ENCODE measurements around the gene ARHGEF6.
"Not testable (repeated sequence)": the region's sequence is repeated elsewhere in the genome, so short reads cannot be mapped to it uniquely, and the experiment has no call there.

ARHGEF6 gene, protein sequence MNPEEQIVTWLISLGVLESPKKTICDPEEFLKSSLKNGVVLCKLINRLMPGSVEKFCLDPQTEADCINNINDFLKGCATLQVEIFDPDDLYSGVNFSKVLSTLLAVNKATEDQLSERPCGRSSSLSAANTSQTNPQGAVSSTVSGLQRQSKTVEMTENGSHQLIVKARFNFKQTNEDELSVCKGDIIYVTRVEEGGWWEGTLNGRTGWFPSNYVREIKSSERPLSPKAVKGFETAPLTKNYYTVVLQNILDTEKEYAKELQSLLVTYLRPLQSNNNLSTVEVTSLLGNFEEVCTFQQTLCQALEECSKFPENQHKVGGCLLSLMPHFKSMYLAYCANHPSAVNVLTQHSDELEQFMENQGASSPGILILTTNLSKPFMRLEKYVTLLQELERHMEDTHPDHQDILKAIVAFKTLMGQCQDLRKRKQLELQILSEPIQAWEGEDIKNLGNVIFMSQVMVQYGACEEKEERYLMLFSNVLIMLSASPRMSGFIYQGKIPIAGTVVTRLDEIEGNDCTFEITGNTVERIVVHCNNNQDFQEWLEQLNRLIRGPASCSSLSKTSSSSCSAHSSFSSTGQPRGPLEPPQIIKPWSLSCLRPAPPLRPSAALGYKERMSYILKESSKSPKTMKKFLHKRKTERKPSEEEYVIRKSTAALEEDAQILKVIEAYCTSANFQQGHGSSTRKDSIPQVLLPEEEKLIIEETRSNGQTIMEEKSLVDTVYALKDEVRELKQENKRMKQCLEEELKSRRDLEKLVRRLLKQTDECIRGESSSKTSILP

DNA sequence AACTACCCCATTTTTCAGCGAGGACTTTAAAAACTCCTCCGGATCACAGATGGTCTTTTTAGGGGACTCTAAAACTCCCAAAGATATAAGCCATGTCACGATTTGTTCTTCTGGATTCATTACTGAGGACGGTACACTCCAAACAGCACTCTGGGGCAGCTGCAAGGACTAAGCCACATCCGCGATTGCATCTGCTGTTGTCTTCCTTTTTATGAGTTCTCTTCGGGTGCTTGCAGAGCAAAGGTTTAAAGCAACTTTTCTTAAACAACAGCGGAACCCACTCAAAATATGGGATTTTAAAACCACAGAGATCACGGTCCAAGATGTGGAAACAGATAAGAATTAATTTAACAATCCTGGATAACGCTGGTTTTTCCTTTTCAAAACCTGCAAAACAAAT is at the start of gene ARHGEF6:
Gene ARHGEF6 (minus strand): TSS at position 170 of the 400 bp plus-strand sequence. CDS start 50 bp downstream, at position 120.
- no peak for DNase-seq

DNA sequence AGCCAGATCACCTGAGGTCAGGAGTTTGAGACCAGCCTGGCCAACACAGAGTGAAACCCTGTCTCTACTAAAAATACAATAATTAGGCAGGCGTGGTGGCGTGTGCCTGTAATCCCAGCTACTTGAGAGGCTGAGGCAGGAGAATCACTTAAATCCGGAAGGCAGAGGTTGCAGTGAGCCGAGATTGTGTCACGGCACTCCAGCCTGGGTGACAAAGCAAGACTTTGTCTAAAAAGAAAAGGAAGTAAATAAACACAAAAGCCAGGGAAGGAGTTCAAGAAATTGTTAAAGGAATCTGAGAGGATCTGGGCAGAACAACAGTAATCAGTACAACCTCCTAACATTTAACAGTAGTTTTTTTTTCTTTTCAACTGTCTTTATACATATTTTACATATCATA is 48.7 kb upstream of the ARHGEF6 start:
- DNase-seq = no peak

DNA sequence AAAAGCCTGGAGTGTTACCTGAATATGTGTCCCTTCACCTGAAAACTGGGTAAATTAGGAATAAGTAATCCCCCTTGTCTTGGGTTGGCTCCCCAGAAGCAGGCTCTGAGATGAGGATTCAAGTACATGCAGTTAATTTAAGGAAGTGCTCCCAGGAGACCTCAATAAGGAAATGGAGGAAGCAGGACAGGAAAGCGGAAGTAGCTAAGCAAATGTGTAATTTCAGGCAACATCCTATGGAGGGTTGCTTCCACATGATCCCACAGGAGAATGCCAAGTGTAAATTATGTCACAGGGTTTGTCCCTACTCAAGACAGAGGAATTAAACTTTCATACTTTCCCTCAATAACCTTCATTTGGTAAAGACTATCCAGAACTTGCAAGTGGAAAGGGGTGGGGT is 48.1 kb upstream of the ARHGEF6 start:
- DNase-seq = no peak

DNA sequence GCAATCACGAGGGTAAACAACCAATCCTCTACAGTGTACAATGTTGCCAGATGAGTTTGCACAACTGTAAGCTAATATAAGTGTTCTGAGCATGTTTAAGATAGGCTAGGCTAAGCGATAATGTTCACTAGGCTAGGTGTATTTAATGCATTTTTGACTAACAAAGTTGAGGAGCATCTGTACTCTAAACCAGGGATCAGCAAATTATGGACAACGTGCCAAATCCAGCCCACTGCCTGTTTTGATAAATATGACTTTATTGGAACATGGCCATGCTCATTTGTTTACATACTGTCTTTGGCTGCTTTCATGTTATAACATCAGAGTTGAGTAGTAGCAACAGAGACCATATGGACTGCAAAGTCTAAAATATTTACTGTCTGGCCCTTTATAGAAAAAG is 46.3 kb upstream of the ARHGEF6 start:
- no peak for DNase-seq

DNA sequence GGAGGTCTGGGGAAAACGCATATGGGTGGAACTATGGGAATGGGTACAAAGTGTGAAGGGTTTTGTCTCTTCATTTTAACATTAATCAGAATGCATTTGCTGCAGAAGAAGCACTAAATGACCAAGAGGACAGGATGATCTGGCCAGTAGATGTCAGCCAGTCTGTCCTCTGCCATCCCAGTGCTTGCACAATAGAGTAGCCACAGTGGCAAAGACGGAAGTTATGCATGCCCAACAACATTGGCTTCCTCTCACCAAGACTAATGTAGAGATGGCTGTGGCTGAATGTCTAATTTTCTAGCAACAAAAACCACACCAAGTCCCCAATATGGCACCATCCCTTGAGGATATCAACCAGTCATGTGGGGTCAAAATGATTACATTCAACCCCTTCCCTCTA is 45.0 kb upstream of the ARHGEF6 start:
- no peak for DNase-seq

DNA sequence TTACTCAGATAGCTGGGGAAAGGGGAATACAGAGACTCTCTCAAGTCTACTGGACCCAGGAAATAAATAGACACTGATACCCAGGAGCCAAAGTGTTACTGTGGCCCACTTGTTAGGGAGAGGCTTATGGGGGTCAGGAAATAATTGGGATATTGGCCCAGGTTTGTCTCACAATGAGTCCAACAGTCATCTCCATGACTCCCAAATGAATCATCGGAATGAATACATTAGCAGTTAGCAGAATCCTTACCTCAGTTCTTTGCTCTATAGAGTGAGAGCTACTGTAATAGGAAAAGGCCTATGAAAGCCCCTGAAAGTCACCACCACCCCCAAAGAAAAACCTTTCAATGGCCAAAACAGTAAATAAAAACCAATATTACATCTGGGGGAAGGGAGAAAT is 42.4 kb upstream of the ARHGEF6 start:
- DNase-seq = no peak

DNA sequence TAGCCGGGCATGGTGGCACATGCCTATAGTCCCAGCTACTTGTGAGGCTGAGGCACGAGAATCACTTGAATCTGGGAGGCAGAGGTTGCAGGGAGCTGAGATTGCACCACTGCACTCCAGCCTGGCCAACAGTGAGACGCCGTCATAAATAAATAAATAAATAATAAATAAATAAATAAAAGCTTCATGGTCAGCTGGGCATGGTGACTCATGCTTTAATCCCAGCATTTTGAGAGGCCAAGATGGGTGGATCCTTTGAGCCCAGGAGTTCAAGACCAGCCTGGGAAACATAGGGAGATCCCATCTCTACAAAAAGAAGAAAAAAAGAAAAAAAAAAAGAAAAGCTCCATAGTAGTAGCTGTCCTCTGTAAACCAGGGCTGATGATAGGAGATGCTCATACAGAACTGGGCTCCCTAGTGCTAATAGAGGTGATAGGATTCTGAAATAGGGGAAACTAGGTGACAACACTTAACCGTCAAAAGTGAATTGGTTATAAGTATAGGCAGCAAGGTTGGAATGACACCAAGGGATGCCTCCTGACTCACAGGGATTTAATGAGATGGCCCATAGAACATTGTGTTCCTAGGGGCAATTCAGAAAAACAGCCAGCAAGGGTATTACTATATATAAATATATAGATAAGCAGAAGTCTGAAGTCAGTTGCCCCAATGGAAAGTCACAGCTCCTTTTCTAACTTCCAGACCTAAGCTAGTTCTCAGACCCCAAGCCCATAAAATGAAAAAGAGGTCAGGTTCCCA is 41.8 kb upstream of the ARHGEF6 start:
- DNase-seq = no peak

DNA sequence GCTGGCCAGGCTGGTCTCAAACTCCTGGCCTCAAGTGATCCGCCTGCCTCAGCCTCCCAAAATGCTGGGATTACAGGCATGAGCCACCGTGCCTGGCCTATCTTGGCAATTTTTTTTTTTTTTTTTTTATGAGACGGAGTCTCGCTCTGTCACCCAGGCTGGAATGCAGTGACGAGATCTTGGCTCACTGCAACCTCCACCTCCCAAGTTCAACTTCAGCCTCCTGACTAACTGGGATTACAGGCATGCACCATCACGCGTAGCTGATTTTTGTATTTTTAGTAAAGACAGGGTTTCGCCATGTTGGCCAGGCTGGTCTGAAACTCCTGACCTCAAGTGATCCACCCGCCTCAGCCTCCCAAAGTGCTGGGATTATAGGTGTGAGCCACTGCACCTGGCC is 39.0 kb upstream of the ARHGEF6 start:
- DNase-seq = not testable (repeated sequence)

DNA sequence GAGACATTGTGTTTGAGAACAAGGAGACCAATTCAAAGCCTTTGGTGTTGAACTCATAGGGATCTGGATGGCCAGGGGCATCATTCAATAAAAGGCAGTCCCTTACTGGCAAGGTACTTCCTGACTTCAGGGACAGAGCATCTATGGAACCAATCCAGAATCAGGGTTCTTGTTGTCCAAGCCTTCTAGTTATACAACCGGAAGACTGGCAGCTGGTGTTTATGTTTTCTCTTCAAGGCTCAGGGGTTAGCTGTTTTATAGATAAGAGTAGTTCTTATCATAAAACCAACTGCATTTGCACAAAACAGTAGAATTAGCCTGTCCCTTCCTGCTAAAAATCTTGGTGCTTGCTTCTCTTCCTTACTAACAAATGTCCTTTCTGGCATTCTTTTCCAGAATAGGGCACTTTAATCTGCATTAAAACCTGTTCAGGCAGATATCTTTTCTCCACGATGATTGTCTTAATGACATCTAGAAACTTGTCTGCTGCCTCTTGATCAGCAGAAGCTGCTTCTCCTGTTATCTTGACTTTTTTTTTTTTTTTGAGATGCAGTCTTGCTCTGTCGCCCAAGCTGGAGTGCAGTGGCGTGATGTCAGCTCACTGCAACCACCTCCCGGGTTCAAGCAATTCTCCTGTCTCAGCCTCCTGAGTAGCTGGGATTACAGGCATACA is 38.4 kb upstream of the ARHGEF6 start:
- no peak for DNase-seq

DNA sequence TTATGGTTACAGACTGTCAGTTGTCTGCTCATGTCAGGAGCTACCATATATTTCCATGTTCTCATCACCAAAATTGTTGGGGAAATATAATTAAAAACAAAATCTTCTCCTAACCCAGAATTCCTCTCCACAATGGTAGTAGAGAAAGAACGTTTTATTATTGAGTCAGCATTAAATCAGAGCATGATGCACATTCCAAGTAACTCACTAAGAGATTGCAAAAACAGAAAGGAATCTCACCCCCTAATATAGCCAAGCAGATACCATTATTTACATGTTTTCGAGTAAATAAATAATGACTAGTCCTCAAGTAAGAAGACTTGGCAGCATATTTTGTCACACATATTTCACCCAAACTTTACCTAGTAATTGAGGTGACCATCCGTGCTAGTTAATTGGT is 36.2 kb upstream of the ARHGEF6 start:
- DNase-seq = no peak

DNA sequence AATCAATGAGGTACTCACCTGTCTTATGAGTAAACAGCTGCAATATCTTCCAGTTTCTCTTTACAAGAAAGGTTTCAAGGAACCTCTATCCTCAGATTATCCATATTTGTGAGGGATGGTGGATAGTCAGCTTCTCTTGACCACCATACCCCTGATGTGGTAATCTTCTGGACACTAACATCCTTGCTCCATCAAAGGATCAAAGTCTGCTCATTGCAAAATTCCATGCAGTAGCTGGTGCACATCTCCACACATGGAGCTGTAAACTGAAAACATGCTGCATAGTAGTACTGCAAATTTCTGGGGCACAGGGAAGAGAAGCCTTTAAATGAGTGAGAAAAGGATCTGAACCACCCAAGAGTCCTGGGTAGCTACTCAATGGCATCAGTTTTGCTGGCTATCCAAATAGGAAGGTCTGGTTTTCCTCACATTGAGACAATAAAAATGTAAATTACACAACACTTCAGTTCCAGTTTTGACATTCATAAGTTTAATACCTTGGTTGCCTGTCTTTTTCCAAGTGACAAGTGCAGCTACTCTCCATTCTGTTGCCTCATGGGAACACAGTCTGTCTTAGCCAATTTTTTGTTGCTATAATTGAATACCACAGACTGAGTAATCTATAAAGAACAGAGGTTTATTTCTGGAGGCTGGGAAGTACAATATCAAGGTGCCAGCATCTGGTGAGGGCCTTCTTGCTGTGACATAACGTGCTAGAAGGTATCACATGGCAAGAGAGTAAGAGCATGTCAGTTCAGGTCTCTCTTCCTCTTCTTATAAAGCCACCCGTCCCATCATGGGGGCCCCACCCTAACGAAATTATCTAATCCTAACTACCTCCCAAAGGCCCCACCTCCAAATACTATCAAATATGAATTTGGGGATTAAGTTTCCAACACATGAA is 34.4 kb upstream of the ARHGEF6 start:
- DNase-seq = no peak

DNA sequence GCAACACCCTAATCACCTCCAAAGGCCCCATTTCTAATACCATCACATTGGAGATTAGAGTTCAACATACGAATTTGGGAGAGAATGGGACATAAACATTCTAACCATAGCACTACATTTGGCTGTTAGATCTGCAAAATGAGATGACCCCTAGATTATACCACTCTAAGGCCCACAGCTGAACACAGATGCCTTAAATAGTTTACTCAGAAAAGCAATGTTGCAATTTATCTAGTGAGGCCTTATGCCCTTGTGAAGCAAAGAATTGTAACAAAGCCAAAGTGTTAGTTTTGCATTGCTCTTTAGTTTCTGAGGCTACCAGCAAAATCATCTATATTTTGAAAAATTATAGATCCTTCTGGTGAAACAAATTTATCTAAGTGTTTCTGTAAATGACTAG is 31.6 kb upstream of the ARHGEF6 start:
- no peak for DNase-seq

DNA sequence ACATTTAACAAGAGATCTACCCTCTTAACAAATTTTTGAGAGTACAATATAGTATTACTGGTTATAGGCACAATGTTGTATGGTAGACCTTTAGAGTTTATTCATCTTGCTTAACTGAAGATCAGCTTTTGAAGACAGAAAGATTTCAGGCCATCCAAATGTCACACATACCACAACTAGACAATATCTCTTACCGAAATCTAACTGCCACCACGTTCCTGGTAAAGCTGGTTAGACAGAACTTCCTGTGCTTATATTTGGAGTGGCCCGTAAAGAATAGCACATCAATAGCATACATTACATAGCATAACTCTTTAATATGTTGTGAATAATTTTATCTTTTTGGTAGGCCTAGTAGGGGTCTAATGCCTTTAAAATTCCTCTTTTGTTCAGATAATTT is 29.8 kb upstream of the ARHGEF6 start:
- DNase-seq = no peak

DNA sequence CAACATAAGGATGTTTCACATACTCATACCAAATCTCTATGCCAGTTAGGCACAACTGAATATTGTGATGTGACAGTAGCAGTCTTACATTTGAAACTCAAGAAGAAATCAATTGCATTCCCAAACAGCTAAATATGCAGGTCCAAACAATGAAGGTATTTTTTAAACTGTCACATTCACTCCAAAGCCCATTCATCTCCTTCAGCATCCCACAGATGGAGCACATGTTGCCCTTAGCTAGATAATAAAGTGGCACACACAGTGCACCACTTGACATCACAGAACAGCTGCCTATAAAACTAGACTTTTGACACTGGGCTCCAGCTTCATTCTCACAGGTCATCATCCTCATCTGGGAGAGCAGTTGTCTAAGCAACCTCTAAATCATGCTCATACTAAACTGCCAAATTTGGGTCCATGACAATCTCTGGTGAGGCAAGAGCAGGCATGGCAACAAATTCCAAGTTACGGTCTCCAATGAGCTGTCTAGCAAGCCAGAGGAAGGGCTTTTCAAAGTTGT is 26.2 kb upstream of the ARHGEF6 start:
- no peak for DNase-seq

DNA sequence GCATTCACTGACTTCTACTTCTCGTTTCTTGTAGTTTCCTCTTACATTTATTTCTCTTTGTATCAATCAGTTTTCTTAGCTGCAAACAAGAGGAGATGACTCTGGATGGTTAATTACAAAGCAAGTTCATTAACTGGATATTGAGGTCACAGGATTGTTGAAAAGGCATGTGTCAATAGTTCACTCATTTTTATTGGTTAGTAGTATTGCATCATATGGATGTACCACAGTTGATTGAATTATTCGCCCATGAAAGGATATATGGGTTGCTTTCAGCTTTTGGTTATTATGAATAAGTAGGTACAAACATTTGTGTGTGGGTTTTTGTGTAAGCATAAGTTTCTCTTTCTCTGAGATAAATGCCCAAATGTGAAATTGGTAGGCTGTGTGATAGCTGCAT is 21.8 kb upstream of the ARHGEF6 start:
- DNase-seq = no peak

DNA sequence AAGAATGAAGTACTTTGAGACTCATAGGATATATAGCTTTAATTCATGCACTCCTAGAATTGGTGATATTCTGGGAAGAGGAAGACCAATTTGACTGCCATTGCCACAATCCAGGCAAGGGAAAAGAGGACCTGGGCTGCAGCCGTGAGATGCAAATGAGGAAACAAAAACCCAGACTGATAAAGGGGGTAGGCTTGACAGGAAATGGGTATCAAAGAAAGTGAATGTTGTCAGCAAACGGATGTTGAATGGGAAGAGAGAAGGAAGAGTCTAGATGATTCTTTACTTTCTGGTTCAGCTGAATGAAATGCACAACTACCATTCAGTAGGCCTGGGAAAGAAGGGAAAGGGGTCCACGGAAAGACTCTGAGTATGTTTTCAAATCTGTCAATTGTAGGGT is 17.1 kb upstream of the ARHGEF6 start:
- DNase-seq = no peak

DNA sequence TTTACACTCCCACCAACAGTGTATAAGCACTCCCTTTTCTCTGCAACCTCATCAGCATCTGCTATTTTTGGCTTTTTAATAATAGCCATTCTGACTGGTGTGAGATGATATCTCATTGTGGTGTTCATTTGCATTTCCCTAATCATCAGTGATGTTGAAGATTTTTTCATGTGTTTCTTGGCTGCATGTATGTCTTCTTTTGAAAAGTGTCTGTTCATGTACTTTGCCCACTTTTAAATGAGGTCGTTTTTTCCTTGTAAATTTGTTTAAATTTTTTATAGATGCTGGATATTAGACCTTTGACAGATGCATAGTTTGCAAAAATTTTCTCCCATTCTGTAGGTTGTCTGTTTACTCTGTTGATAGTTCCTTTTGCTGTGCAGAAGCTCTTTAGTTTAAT is 14.4 kb upstream of the ARHGEF6 start:
- DNase-seq = not testable (repeated sequence)

DNA sequence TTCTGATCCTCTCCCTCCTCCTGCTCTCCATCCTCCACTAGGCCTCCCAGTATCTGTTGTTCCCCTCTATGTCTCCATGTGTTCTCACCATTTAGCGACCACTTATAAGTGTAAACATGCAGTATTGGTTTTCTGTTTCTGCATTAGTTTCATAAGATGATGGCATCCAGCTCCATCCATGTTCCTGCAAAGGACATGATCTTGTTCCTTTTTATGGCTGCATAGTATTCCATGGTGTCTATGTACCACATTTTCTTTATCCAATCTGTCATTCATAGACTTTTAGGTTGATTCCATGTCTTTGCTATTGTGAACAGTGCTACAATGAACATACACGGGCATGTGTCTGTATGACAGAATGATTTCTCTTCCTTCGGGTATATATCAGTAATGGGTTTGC is 13.9 kb upstream of the ARHGEF6 start:
- DNase-seq = not testable (repeated sequence)

DNA sequence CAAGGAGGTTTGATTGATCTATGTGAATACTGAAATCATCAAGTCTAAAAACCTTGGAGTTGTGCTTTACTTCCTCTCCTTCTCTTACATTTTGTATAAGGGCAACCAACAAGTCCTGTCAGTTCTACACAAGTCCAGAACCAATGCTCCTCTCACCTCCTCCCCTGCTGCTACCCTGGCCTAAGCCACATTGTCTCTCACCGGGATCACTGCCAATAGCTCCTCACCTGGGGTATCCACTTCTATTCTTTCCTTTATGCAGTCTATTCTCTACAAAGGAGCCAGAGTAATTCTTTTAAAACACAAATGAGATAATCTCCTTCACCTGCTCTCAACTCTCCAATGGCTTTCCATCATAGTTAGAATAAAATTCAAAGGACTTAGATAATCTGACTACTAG is 13.3 kb upstream of the ARHGEF6 start:
- no peak for DNase-seq

DNA sequence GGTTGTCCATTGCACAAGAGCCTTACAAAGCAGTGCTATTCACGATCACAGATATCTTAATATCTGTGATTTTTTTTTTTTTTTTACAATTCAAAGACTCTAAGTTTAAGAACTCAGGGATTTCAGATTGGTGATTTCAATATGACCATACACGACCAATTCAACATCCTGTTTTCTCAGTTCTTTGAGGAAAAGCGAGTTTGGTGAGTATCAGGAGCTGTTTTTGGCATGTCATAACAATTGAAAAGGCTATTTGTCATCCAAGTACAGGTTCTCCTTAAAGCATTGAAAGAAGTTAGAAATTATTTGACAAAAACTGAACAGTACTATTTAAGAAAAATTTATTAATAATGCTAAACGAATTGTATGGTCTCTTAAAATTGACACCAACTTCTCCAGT is 9.1 kb upstream of the ARHGEF6 start:
- no peak for DNase-seq

DNA sequence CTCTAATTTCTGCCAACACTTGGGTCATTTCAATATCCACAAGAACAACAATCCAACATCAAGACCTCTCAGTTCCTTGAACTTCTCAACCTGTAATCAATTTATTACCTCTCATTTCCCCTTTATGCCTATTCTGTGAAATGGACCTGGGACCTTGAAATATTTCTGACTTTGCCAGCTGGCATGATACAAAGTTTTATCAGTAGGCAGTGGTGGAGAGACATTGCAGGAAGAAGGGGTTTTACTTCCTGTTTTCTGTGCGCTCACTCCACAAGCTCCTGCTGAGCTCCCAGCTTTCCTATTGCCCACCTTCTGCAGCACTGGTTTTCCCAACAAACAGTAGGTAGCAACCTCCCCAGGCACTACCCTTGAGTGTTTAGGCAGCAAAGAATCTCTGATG is 3.5 kb upstream of the ARHGEF6 start:
- DNase-seq = no peak

DNA sequence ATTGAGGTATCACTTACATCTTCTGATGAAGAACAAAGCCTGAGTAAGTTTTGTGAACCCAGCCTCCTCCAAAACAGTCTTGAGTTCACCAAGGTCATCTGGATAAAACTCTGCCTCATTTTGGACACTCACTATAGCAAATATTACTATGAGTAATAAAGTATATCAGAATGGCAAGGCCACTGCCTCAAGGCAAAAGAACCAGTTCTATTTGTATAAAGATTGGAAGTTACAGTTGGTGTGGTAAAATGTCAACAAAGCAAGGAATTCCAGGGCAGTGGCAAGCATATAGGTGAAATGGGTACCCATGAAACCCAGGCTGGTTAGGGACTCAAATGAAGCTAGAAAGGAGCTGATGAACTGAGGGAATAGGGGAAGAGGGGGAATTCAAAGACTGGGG is 2.4 kb upstream of the ARHGEF6 start:
- DNase-seq = no peak

All from activated naive CD4-positive, alpha-beta T cell treated with anti-CD3 and anti-CD28 coated beads, Interleukin-2, amount 50 U/mL, for 16 hours (primary cell).